CD14-positive monocyte (primary cell): ENCODE measurements around the gene DCAF12. TPM values are rescaled to one million over a fixed set of nuclear protein-coding genes. Genes with fewer than 3 reads are reported as not detected.
A peak's percentile ranks its signal among the peaks of the same experiment; 100 is the strongest.

ENCODE experiments used
- DNase-seq, 3 donors: peaks; one replicate each; pipeline ENCODE4 v3.0.0-alpha.2; 2011 to 2022
- H2AFZ ChIP-seq: 2 replicates; pipeline ENCODE4 v1.6.0; 2012; ENCODE audit warnings: mild to moderate bottlenecking, low read depth, low read length, inconsistent platforms; ENCODE audit not compliant: insufficient read depth, poor library complexity, severe bottlenecking
- H3K27ac ChIP-seq, 2 donors: 1 replicate in 1 of 2; 2 replicates in 1 of 2; pipeline ENCODE4 v1.5.1; 2012 to 2013; ENCODE audit warnings: low read length in 2 of 2, control low read depth in 1 of 2, inconsistent platforms in 1 of 2, low read depth in 1 of 2, mild to moderate bottlenecking in 1 of 2
- H3K27me3 ChIP-seq, 2 donors: one replicate each; pipeline versions ENCODE4 v1.6.0 to v1.6.1; 2011 to 2013; ENCODE audit warnings: low read length in 2 of 2; ENCODE audit not compliant: control insufficient read depth in 2 of 2, insufficient read depth in 2 of 2
- H3K36me3 ChIP-seq, 2 donors: replicated peaks in 1 of 2; 1 replicate in 1 of 2; 2 replicates in 1 of 2; pipeline versions ENCODE4 v1.5.1 to v1.6.1; 2012 to 2013; ENCODE audit warnings: low read length in 2 of 2, control low read depth in 1 of 2, inconsistent platforms in 1 of 2, mild to moderate bottlenecking in 1 of 2; ENCODE audit not compliant: insufficient read depth in 2 of 2, control insufficient read depth in 1 of 2
- H3K4me1 ChIP-seq, 2 donors: 1 replicate in 1 of 2; 2 replicates in 1 of 2; pipeline versions ENCODE4 v1.5.1 to v1.6.1; 2012 to 2013; ENCODE audit warnings: low read length in 2 of 2, control low read depth in 1 of 2, inconsistent platforms in 1 of 2, mild to moderate bottlenecking in 1 of 2, moderate library complexity in 1 of 2; ENCODE audit not compliant: insufficient read depth in 2 of 2, control insufficient read depth in 1 of 2
- H3K4me2 ChIP-seq: replicated peaks from 2 replicates; pipeline ENCODE3; 2012; ENCODE audit warnings: low read length, moderate library complexity, mild to moderate bottlenecking; ENCODE audit not compliant: poor library complexity, severe bottlenecking; ENCODE audit errors: extremely low read depth
- H3K4me3 ChIP-seq, 3 experiments: fragments of 200-600 bp in 1 of 3; sonication (generic) in 1 of 3; replicated peaks in 1 of 3; 1 replicate in 2 of 3; 2 replicates in 1 of 3; pipeline ENCODE4 v1.5.1; 2011 to 2013; ENCODE audit warnings: low read length in 3 of 3, mild to moderate bottlenecking in 3 of 3, control low read depth in 2 of 3, low read depth in 2 of 3, inconsistent platforms in 1 of 3, moderate library complexity in 1 of 3
- H3K79me2 ChIP-seq: 2 replicates; pipeline ENCODE4 v1.6.0; 2012; ENCODE audit warnings: mild to moderate bottlenecking, control low read depth, inconsistent platforms, low read length, moderate library complexity; ENCODE audit not compliant: insufficient read depth
- H3K9ac ChIP-seq: 2 replicates; pipeline ENCODE4 v1.6.0; 2017; ENCODE audit warnings: low read length, mild to moderate bottlenecking; ENCODE audit not compliant: insufficient read depth, poor library complexity, severe bottlenecking
- H3K9me3 ChIP-seq, 2 donors: replicated peaks in 1 of 2; 1 replicate in 1 of 2; 2 replicates in 1 of 2; pipeline versions ENCODE4 v1.5.1 to v1.6.1; 2012 to 2013; ENCODE audit warnings: low read length in 2 of 2, control low read depth in 1 of 2; ENCODE audit not compliant: control insufficient read depth in 1 of 2, insufficient read depth in 1 of 2
- H4K20me1 ChIP-seq: 2 replicates; pipeline ENCODE4 v1.6.0; 2012; ENCODE audit warnings: mild to moderate bottlenecking, low read length, control low read depth, moderate library complexity; ENCODE audit not compliant: insufficient read depth
- H3K27ac Mint-ChIP-seq, 7 donors: one replicate each; pipeline ENCODE4 v1.8.0; 2020; ENCODE audit warnings: mild to moderate bottlenecking in 7 of 7, mixed read lengths in 7 of 7, moderate library complexity in 6 of 7, inconsistent platforms in 2 of 7
- H3K27me3 Mint-ChIP-seq, 3 donors: one replicate each; pipeline ENCODE4 v1.8.0; 2021 to 2022; ENCODE audit warnings: low read depth in 3 of 3, mild to moderate bottlenecking in 3 of 3, mixed read lengths in 3 of 3, moderate library complexity in 3 of 3, inconsistent platforms in 1 of 3
- H3K36me3 Mint-ChIP-seq, 2 donors: one replicate each; pipeline ENCODE4 v1.8.0; 2020; ENCODE audit warnings: mixed read lengths in 2 of 2, inconsistent platforms in 1 of 2, mild to moderate bottlenecking in 1 of 2
- H3K4me1 Mint-ChIP-seq: one replicate; pipeline ENCODE4 v1.8.0; 2020; ENCODE audit warnings: mild to moderate bottlenecking, mixed read lengths
- H3K4me3 Mint-ChIP-seq, 2 donors: one replicate each; pipeline ENCODE4 v1.8.0; 2020; ENCODE audit warnings: mild to moderate bottlenecking in 2 of 2, mixed read lengths in 2 of 2, moderate library complexity in 1 of 2
- H3K9me3 Mint-ChIP-seq, 7 donors: one replicate each; pipeline ENCODE4 v1.8.0; 2020 to 2022; ENCODE audit warnings: mixed read lengths in 7 of 7, mild to moderate bottlenecking in 6 of 7, moderate library complexity in 6 of 7, inconsistent platforms in 2 of 7
- WGBS: methylation state at CpG from one replicate; pipeline ENCODE4 v1.1.5; 2013; ENCODE audit warnings: missing lambda C conversion rate; ENCODE audit not compliant: insufficient coverage; 5-methylcytosine and 5-hydroxymethylcytosine counted together
- intact Hi-C, 2 donors: fragments of 100-400 bp; cut with micrococcal nuclease; formaldehyde crosslinking; loops; one replicate each; pipeline versions ENCODE4 v1.15.0 to v1.15.1; 2023
- polyA plus RNA-seq, 3 donors: library from polyadenylated mRNA; depleted of rRNA in 1 of 3; unstranded in 2 of 3; stranded (reverse) in 1 of 3; fragments of 300-500 nt in 2 of 3; fragments of >200 nt in 1 of 3; fragmentation: Illumina TruSeq in 2 of 3; gene quantifications; 1 replicate in 2 of 3; 2 replicates in 1 of 3; pipeline ENCODE4 v1.2.3, GENCODE V29; 2012 to 2021
- TF ChIP-seq, protein P1 (sequence below): fragments of 200-600 bp; IDR thresholded peaks from one replicate; pipeline ENCODE4 v1.8.0; 2022; ENCODE audit warnings: antibody characterized with exemption, mild to moderate bottlenecking

DCAF12 gene
- polyA plus RNA-seq, 3 donors = 14.6 to 35.5 (median 22.4) TPM

- H3K4me2 ChIP-seq = peak overlapping the region; percentile 99
- peaks cover 18 to 42% of the 10 kb centered on the region in 2 donors for H3K36me3 ChIP-seq
- peaks cover 32 to 42% of the 10 kb centered on the region in 2 donors for H3K4me1 ChIP-seq
- 0% methylated on average over 2 of the region's 4 CpGs for WGBS
- Mint-ChIP-seq H3K4me1 (peaks cover 52% of the 10 kb centered on the region), H3K9me3 (no peaks in the 10 kb centered on the region), H3K27ac (peak overlapping the region; percentile 84 to 98 (median 94)), H3K4me3 (peak overlapping the region; percentile 38 to 92), H3K27me3 (peaks cover 0 to 3% (median 0%) of the 10 kb centered on the region in 3 donors), H3K36me3 (peaks cover 29 to 42% of the 10 kb centered on the region in 2 donors)
- peaks cover 69% of the 10 kb centered on the region for H3K79me2 ChIP-seq
- intact Hi-C loops = loop anchor here (2.0 to 10.0 kb wide), 3 partner anchors 47 to 131 kb away; no protein-coding TSS in a partner anchor
- H4K20me1 ChIP-seq = peaks cover 71% of the 10 kb centered on the region
- H3K27me3 ChIP-seq = no peaks in the 10 kb centered on the region
- H3K4me3 ChIP-seq = peak overlapping the region; percentile 85 to 94 (median 86)
- H2AFZ ChIP-seq = no peak overlapping the region
- no peaks in the 10 kb centered on the region for H3K9me3 ChIP-seq
- peak in 1 of 3 donors; percentile 34 for DNase-seq
- TF ChIP-seq, protein P1, sequence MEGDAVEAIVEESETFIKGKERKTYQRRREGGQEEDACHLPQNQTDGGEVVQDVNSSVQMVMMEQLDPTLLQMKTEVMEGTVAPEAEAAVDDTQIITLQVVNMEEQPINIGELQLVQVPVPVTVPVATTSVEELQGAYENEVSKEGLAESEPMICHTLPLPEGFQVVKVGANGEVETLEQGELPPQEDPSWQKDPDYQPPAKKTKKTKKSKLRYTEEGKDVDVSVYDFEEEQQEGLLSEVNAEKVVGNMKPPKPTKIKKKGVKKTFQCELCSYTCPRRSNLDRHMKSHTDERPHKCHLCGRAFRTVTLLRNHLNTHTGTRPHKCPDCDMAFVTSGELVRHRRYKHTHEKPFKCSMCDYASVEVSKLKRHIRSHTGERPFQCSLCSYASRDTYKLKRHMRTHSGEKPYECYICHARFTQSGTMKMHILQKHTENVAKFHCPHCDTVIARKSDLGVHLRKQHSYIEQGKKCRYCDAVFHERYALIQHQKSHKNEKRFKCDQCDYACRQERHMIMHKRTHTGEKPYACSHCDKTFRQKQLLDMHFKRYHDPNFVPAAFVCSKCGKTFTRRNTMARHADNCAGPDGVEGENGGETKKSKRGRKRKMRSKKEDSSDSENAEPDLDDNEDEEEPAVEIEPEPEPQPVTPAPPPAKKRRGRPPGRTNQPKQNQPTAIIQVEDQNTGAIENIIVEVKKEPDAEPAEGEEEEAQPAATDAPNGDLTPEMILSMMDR = peak; percentile 1
- H3K27ac ChIP-seq = peak overlapping the region; percentile 51 to 83
- H3K9ac ChIP-seq = no peak overlapping the region
Observed at GRCh38 chr9:34124099-34124498, 2.4 kb downstream of the DCAF12 start.

DNA sequence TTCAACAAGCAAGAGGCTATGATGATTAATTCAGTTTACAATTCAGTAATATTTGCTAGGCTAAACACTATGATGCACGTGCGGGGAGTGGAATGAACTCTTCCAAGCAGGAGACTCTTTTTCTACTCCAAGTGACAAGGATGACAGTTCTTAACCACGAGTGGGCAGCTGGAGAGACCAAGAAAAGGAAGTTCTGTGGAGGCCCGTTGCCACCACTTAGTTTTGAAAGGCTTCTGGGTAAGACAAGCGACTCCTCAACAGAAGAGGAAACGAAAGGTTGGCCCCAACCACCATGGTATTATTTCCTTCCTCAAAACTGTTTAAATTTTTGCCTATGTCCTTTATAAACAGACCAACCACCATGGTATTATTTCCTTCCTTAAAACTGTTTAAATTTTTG, 2.8 kb downstream of the DCAF12 start:
- H3K4me1 Mint-ChIP-seq = peaks cover 52% of the 10 kb centered on the region
- H3K4me3 ChIP-seq = peak overlapping the region in 1 of 3 experiments; percentile 94
- peaks cover 73% of the 10 kb centered on the region for H3K79me2 ChIP-seq
- 0% methylated on average over 2 of the region's 6 CpGs for WGBS
- peak; percentile 85 to 92 (median 91) for DNase-seq
- H3K36me3 Mint-ChIP-seq = peaks cover 32 to 46% of the 10 kb centered on the region in 2 donors
- peak overlapping the region; percentile 38 to 92 for H3K4me3 Mint-ChIP-seq
- H3K9me3 ChIP-seq = no peaks in the 10 kb centered on the region
- TF ChIP-seq, protein P1 = peak; percentile 11
- H3K36me3 ChIP-seq = peaks cover 22 to 46% of the 10 kb centered on the region in 2 donors
- peaks cover 0 to 3% (median 0%) of the 10 kb centered on the region in 3 donors for H3K27me3 Mint-ChIP-seq
- peak overlapping the region; percentile 84 to 98 (median 94) for H3K27ac Mint-ChIP-seq
- peaks cover 32 to 42% of the 10 kb centered on the region in 2 donors for H3K4me1 ChIP-seq
- H3K9me3 Mint-ChIP-seq = no peaks in the 10 kb centered on the region
- peak overlapping the region in 1 of 2 donors; percentile 83 for H3K27ac ChIP-seq
- peaks cover 75% of the 10 kb centered on the region for H4K20me1 ChIP-seq
- H3K9ac ChIP-seq = no peak overlapping the region
- H3K4me2 ChIP-seq = peak overlapping the region; percentile 99
- H3K27me3 ChIP-seq = no peaks in the 10 kb centered on the region
- intact Hi-C loops = loop anchor here (2.0 to 10.0 kb wide), 3 partner anchors 47 to 131 kb away; no protein-coding TSS in a partner anchor
- no peak overlapping the region for H2AFZ ChIP-seq
